HG02642 (cell line): ENCODE data around the gene ELL.

ENCODE experiments used
- ATAC-seq: cut with Tn5 transposase; IDR thresholded peaks from one replicate; pipeline ENCODE4 v1.9.1; 2021; ENCODE audit warnings: mild to moderate bottlenecking; ENCODE audit not compliant: unreplicated experiment, poor library complexity

Gene ELL

GRCh38 chr19:18506101-18506930 lies 15.6 kb downstream of the ELL start:
- ATAC-seq: no peak

GRCh38 chr19:18504886-18505610 lies 16.8 kb downstream of the ELL start:
- ATAC-seq: no peak

- ATAC-seq: no peak
These were observed 17.6 kb downstream of the ELL start for GRCh38 chr19:18503971-18504885.

- no peak for ATAC-seq
These were observed 18.4 kb downstream of the ELL start for GRCh38 chr19:18503337-18503970.

GRCh38 chr19:18502638-18503294 lies 19.1 kb downstream of the ELL start:
- no peak for ATAC-seq

- no peak for ATAC-seq
These were observed 19.6 kb downstream of the ELL start for GRCh38 chr19:18502246-18502637.

- ATAC-seq: no peak
These were observed 20.0 kb downstream of the ELL start for GRCh38 chr19:18501832-18502231.

- ATAC-seq: no peak
These were observed 20.5 kb downstream of the ELL start for GRCh38 chr19:18501351-18501750.

- ATAC-seq: no peak
These were observed 21.1 kb downstream of the ELL start for GRCh38 chr19:18500799-18501198.

- no peak for ATAC-seq
These were observed 21.5 kb downstream of the ELL start for GRCh38 chr19:18500376-18500775.

- no peak for ATAC-seq
These were observed 22.7 kb downstream of the ELL start for GRCh38 chr19:18499055-18499775.

GRCh38 chr19:18496980-18497256 lies 25.0 kb downstream of the ELL start:
- no peak for ATAC-seq

GRCh38 chr19:18496167-18496979 lies 25.5 kb downstream of the ELL start:
- ATAC-seq: no peak

- ATAC-seq: no peak
These were observed 26.5 kb downstream of the ELL start for GRCh38 chr19:18495204-18495911.

- ATAC-seq: no peak
These were observed 27.6 kb downstream of the ELL start for GRCh38 chr19:18494267-18494607.

- ATAC-seq: no peak
These were observed 28.2 kb downstream of the ELL start for GRCh38 chr19:18493440-18494266.
